CD4-positive, alpha-beta T cell (primary cell): ENCODE results near the gene IFT81. TPM values are rescaled to one million over a fixed set of nuclear protein-coding genes. Genes with fewer than 3 reads are reported as not detected.
A peak's percentile ranks its signal among the peaks of the same experiment; 100 is the strongest.

ENCODE experiments used
- ATAC-seq: fragments of 200-7000 bp; cut with Tn5 transposase; one replicate; pipeline ENCODE4 v1.10.0; 2022; ENCODE audit warnings: mild to moderate bottlenecking; ENCODE audit not compliant: poor library complexity
- CTCF ChIA-PET: fragments of 350-600 bp; sonication (Branson Sonifier 250); formaldehyde crosslinking; loops from one replicate; lab custom pipeline; 2021; ENCODE audit warnings: antibody characterized with exemption, inconsistent platforms; lab: Charles Lee
- POLR2A ChIA-PET: fragments of 350-600 bp; sonication (Branson Sonifier 250); formaldehyde crosslinking; loops from one replicate; lab custom pipeline; 2021; ENCODE audit warnings: antibody characterized with exemption, inconsistent platforms; lab: Charles Lee
- DNase-seq, 14 experiments: peaks; one replicate each; pipeline ENCODE4 v3.0.0-alpha.2; 2013 to 2020; ENCODE audit warnings: mixed read lengths in 2 of 14
- H3K27ac ChIP-seq, 2 donors: one replicate each; pipeline versions ENCODE4 v1.5.1 to v1.7.0; 2013; ENCODE audit warnings: low read length in 2 of 2, low read depth in 1 of 2, mild to moderate bottlenecking in 1 of 2
- H3K27me3 ChIP-seq, 2 experiments: 1 replicate in 1 of 2; 2 replicates in 1 of 2; pipeline versions ENCODE4 v1.6.1 to v1.7.0; 2013; ENCODE audit warnings: low read length in 2 of 2, control low read depth in 1 of 2, mild to moderate bottlenecking in 1 of 2, moderate library complexity in 1 of 2; ENCODE audit not compliant: insufficient read depth in 2 of 2, control insufficient read depth in 1 of 2
- H3K36me3 ChIP-seq: one replicate; pipeline ENCODE4 v1.6.1; 2013; ENCODE audit warnings: low read length, control low read depth; ENCODE audit not compliant: insufficient read depth
- H3K4me1 ChIP-seq: one replicate; pipeline ENCODE4 v1.6.1; 2013; ENCODE audit warnings: low read length, control low read depth; ENCODE audit not compliant: insufficient read depth
- H3K4me3 ChIP-seq: one replicate; pipeline ENCODE4 v1.5.1; 2013; ENCODE audit warnings: mild to moderate bottlenecking, low read length, moderate library complexity
- H3K9me3 ChIP-seq, 2 experiments: 1 replicate in 1 of 2; 2 replicates in 1 of 2; pipeline versions ENCODE4 v1.6.1 to v1.7.0; 2013; ENCODE audit warnings: low read length in 2 of 2, mild to moderate bottlenecking in 2 of 2, control low read depth in 1 of 2, moderate library complexity in 1 of 2; ENCODE audit not compliant: control insufficient read depth in 1 of 2, insufficient read depth in 1 of 2
- H3K27ac Mint-ChIP-seq: one replicate; pipeline ENCODE4 v1.8.0; 2020; ENCODE audit warnings: mixed read lengths
- H3K27me3 Mint-ChIP-seq: one replicate; pipeline ENCODE4 v1.8.0; 2021; ENCODE audit warnings: mixed read lengths
- H3K36me3 Mint-ChIP-seq: one replicate; pipeline ENCODE4 v1.8.0; 2021; ENCODE audit warnings: low read depth, mixed read lengths
- H3K4me1 Mint-ChIP-seq: one replicate; pipeline ENCODE4 v1.8.0; 2021; ENCODE audit warnings: low read depth, mixed read lengths
- H3K4me3 Mint-ChIP-seq: one replicate; pipeline ENCODE4 v1.8.0; 2020; ENCODE audit warnings: mild to moderate bottlenecking, mixed read lengths
- H3K9me3 Mint-ChIP-seq: one replicate; pipeline ENCODE4 v1.8.0; 2020; ENCODE audit warnings: mixed read lengths
- intact Hi-C, 2 experiments: fragments of 100-400 bp; cut with DNase I in 1 of 2; cut with micrococcal nuclease in 1 of 2; formaldehyde crosslinking; loops; one replicate each; pipeline versions ENCODE4 v1.15.1 to v1.9.0; 2023 to 2025; cut with DNase I, micrococcal nuclease
- total RNA-seq, 174 experiments: library from RNA in 2 of 174; stranded (reverse) in 2 of 174; gene quantifications; one replicate each; pipeline ENCODE4 v1.2.3 and lab custom pipeline; 2021 to 2026
- TF ChIP-seq, protein P1 (sequence below): fragments of 200-600 bp; IDR thresholded peaks from one replicate; pipeline ENCODE4 v1.8.0; 2022; ENCODE audit warnings: antibody characterized with exemption, mild to moderate bottlenecking

IFT81 gene
- total RNA-seq, 2 experiments from 2014 or later = 0.41 to 1.1 TPM

DNA sequence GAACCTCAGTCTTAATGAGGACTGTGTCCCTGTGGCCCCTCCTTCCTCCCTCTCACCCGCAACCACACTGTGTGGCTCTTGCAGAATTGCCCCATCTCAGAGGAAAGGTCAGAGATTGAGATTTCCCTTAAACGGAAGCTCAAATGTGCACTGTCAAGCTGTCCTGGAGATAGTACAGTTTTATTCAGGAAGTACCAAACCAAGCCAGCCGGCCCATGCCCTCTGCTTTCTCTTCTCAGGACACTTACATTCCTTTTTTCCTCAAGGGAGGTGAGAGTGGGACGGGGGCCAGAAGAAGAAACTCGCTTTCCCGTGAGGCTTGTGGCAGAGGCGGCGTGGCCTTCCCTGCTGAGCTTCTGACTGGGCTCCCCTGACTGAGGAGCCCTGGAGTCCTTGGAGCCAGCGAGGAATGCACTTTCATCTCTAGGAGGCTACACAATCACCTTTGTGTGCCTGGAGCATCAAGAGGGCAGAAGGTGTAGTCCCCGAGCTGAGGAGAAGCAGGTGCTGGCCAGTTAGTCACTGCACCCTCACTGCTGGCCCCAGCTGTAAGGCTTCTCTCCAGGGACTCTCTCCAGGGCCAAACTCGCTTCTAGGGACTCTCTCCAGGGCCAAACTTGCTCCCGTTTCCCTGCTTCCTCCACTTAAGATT, 132.7 kb downstream of the IFT81 start:
- CTCF ChIA-PET = no interaction called here
- intact Hi-C loops = no loop called here
- Histone ChIP-seq H3K27me3 (no peaks in the 10 kb centered on the region), H3K27ac (no peak overlapping the region), H3K4me1 (no peaks in the 10 kb centered on the region), H3K36me3 (no peaks in the 10 kb centered on the region), H3K4me3 (no peak overlapping the region), H3K9me3 (no peaks in the 10 kb centered on the region)
- Mint-ChIP-seq H3K9me3 (no peaks in the 10 kb centered on the region), H3K27me3 (no peaks in the 10 kb centered on the region), H3K27ac (no peak overlapping the region), H3K36me3 (no peaks in the 10 kb centered on the region), H3K4me1 (no peaks in the 10 kb centered on the region), H3K4me3 (no peak overlapping the region)
- ATAC-seq (no peak), DNase-seq (peak in 2 of 14 experiments; percentile 10 to 37)
- POLR2A ChIA-PET = no interaction called here
- TF ChIP-seq, protein P1, sequence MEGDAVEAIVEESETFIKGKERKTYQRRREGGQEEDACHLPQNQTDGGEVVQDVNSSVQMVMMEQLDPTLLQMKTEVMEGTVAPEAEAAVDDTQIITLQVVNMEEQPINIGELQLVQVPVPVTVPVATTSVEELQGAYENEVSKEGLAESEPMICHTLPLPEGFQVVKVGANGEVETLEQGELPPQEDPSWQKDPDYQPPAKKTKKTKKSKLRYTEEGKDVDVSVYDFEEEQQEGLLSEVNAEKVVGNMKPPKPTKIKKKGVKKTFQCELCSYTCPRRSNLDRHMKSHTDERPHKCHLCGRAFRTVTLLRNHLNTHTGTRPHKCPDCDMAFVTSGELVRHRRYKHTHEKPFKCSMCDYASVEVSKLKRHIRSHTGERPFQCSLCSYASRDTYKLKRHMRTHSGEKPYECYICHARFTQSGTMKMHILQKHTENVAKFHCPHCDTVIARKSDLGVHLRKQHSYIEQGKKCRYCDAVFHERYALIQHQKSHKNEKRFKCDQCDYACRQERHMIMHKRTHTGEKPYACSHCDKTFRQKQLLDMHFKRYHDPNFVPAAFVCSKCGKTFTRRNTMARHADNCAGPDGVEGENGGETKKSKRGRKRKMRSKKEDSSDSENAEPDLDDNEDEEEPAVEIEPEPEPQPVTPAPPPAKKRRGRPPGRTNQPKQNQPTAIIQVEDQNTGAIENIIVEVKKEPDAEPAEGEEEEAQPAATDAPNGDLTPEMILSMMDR = no peak

DNA sequence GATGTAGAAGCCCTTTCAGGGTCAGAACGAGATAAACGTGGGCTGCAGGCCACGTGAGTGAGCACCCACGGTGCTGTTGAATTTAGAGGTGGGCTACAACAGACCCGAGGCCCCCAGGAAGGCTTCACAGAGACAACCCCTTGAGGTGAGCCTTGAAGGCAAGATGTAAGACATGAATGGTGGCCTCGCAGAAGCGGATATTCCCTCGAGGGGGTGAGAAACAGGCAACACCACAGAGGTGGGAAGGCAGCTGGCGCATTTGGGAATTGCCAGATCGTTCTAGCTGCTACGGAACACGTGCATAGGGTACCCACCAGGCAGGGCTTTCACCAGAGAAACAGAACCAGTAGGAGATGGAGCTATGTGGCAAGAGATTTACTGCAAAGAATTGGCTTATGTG, 134.3 kb downstream of the IFT81 start:
- H3K4me3 Mint-ChIP-seq = no peak overlapping the region
- TF ChIP-seq, protein P1 = no peak
- H3K27ac Mint-ChIP-seq = no peak overlapping the region
- POLR2A ChIA-PET = no interaction called here
- Histone ChIP-seq H3K9me3 (no peaks in the 10 kb centered on the region), H3K27ac (no peak overlapping the region), H3K4me1 (no peaks in the 10 kb centered on the region), H3K36me3 (no peaks in the 10 kb centered on the region), H3K4me3 (no peak overlapping the region), H3K27me3 (no peaks in the 10 kb centered on the region)
- no peaks in the 10 kb centered on the region for H3K36me3 Mint-ChIP-seq
- CTCF ChIA-PET = no interaction called here
- ATAC-seq (no peak), DNase-seq (no peak)
- intact Hi-C loops = no loop called here
- H3K4me1 Mint-ChIP-seq = no peaks in the 10 kb centered on the region
- no peaks in the 10 kb centered on the region for H3K27me3 Mint-ChIP-seq
- no peaks in the 10 kb centered on the region for H3K9me3 Mint-ChIP-seq

DNA sequence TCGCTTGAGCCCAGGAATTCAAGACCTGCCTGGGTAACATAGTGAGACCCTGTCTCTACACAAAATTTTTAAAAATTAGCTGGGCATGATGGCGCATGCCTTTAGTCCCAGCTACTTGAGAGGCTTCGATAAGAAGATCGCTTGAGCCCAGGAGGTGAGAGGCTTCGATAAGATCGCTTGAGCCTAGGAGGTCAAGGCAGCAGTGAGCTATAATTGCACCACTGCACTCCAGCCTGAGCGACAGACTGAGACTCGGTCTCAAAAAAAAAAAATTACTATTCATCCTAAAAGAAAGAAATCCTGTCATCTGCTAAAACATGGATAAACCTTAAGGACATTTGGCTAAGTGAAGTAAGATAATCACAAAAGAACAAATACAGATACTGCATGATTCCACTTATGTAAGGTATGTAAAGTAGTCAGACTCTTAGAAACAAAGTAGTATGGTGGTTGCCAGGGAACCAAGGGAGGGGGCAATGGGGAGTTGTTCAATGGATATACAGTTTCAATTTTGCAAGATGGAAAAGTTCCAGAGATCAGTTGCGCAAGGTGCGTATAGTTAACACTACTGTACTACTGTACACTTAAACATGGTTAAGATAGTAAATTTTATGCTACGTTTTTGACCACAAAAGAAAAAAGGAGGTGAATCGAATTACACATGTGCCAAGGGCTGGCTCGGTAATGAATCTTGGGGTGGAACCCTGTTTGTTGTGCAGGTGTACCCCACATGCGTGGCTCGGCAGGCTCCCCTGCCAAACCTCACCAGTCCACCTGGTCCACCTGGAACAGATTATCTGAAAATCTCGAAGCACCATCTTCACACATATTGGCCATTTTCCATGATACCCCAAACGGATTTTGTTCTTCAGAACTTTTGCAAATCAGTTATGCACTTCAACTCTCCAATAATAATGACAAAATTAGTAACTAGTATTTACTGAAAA, 138.6 kb downstream of the IFT81 start:
- Mint-ChIP-seq H3K36me3 (no peaks in the 10 kb centered on the region), H3K9me3 (no peaks in the 10 kb centered on the region), H3K27me3 (no peaks in the 10 kb centered on the region), H3K4me1 (no peaks in the 10 kb centered on the region), H3K4me3 (no peak overlapping the region), H3K27ac (no peak overlapping the region)
- Histone ChIP-seq H3K4me1 (no peaks in the 10 kb centered on the region), H3K9me3 (no peaks in the 10 kb centered on the region), H3K27me3 (no peaks in the 10 kb centered on the region), H3K36me3 (no peaks in the 10 kb centered on the region), H3K4me3 (no peak overlapping the region), H3K27ac (no peak overlapping the region)
- intact Hi-C loops = no loop called here
- TF ChIP-seq, protein P1 = no peak
- no peak for DNase-seq
- ChIA-PET CTCF (no interaction called here), POLR2A (no interaction called here)
- ATAC-seq = no peak
